GM12875 (cell line): Measurements from ENCODE around the gene NCOA3.
"Not testable (repeated sequence)": the region's sequence is repeated elsewhere in the genome, so short reads cannot be mapped to it uniquely, and the experiment has no call there.

ENCODE experiments used
- H3K4me3 ChIP-seq: one replicate; pipeline ENCODE4 v1.5.1; 2011; ENCODE audit warnings: low read depth, low read length, control low read depth
- CTCF ChIP-seq: IDR thresholded peaks from 2 replicates; pipeline ENCODE4 v1.5.1; 2011; ENCODE audit warnings: low read depth, mild to moderate bottlenecking, control low read depth, inconsistent platforms, low read length, moderate library complexity, borderline replicate concordance; ENCODE audit not compliant: insufficient read depth

Gene NCOA3

GRCh38 chr20:47506335-47506734 lies 4.6 kb downstream of the NCOA3 start:
- no peak overlapping the region for H3K4me3 ChIP-seq
- TF ChIP-seq CTCF, result no peak

- H3K4me3 ChIP-seq, result no peak overlapping the region
- no peak for TF ChIP-seq CTCF
Measured at GRCh38 chr20:47506850-47507249, 5.2 kb downstream of the NCOA3 start.

GRCh38 chr20:47507275-47507981 lies 5.7 kb downstream of the NCOA3 start:
- not testable (repeated sequence) for H3K4me3 ChIP-seq

GRCh38 chr20:47508278-47508677 lies 6.6 kb downstream of the NCOA3 start:
- no peak for TF ChIP-seq CTCF
- H3K4me3 ChIP-seq, result no peak overlapping the region

GRCh38 chr20:47509104-47509661 lies 7.5 kb downstream of the NCOA3 start:
- no peak for TF ChIP-seq CTCF
- no peak overlapping the region for H3K4me3 ChIP-seq

GRCh38 chr20:47509685-47510084 lies 8.0 kb downstream of the NCOA3 start:
- no peak for TF ChIP-seq CTCF

GRCh38 chr20:47515843-47516242 lies 14.2 kb downstream of the NCOA3 start:
- no peak for TF ChIP-seq CTCF
- no peak overlapping the region for H3K4me3 ChIP-seq

More at GRCh38 chr20:47509685-47510084, 8.0 kb downstream of the NCOA3 start:
- H3K4me3 ChIP-seq, result no peak overlapping the region
